Activated T-cell treated with anti-CD3 and anti-CD28 coated beads, Interleukin-2, amount 50 U/mL, for 24 hours (primary cell): ENCODE data around the gene BHLHE40.

Source experiments
- DNase-seq: peaks from one replicate; pipeline ENCODE4 v3.0.0-alpha.2; 2020
- H3K27ac Mint-ChIP-seq: 2 replicates; pipeline ENCODE4 v1.8.0; 2020; ENCODE audit warnings: mild to moderate bottlenecking, mixed read lengths
- H3K27me3 Mint-ChIP-seq: 2 replicates; pipeline ENCODE4 v1.8.0; 2020; ENCODE audit warnings: mixed read lengths
- H3K36me3 Mint-ChIP-seq: 2 replicates; pipeline ENCODE4 v1.8.0; 2020; ENCODE audit warnings: low read depth, mixed read lengths
- H3K4me1 Mint-ChIP-seq: 2 replicates; pipeline ENCODE4 v1.8.0; 2020; ENCODE audit warnings: low read depth, mixed read lengths
- H3K4me3 Mint-ChIP-seq: 2 replicates; pipeline ENCODE4 v1.8.0; 2020; ENCODE audit warnings: mild to moderate bottlenecking, moderate library complexity, mixed read lengths
- H3K9me3 Mint-ChIP-seq: 2 replicates; pipeline ENCODE4 v1.8.0; 2020; ENCODE audit warnings: mixed read lengths

BHLHE40 gene

DNA sequence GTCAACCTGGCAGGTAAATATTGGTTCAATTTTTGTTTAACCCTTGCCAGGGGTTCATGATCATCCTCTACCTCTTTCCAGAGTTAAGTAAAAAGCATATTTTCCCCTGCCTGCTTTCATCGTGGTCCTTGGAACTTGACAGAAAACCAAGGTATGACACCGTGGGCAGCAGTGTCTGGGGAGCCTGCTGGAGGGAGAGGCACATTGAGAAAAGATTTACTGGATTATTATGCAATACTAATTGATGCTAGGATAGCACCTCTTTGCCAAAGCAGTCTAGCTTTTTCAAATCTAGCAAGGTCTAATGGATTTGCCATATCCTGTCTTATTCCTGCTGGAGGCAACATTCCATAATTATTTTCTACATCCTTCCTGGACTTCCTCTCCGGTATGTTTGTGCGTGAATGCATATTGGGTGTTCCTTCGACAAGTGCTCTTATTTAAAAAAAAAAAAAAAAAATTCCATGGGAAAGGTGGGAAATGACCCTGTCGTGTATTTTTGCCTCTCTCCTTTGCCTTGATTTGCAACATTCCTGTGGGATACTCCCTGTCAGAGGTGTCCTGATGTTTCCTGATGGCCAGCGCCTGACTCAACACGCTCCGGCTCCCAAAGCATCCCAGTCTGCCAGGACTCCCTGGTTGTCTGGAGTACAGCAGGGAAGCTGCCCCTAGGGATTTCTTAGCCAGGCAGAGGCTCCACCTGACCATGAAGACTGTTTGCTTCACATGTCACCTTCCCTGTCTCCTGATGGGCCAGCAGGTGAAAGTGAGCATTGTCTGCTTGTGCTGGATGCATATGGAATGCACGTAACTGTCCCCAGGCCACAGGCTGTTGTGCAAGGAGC lies 6.3 kb downstream of the BHLHE40 start:
- Mint-ChIP-seq H3K36me3 (peaks cover 53% of the 10 kb centered on the region), H3K9me3 (no peaks in the 10 kb centered on the region), H3K4me3 (peak overlapping the region; percentile 77), H3K27ac (peak overlapping the region; percentile 90), H3K27me3 (no peaks in the 10 kb centered on the region), H3K4me1 (peaks cover 81% of the 10 kb centered on the region)
- DNase-seq = no peak

DNA sequence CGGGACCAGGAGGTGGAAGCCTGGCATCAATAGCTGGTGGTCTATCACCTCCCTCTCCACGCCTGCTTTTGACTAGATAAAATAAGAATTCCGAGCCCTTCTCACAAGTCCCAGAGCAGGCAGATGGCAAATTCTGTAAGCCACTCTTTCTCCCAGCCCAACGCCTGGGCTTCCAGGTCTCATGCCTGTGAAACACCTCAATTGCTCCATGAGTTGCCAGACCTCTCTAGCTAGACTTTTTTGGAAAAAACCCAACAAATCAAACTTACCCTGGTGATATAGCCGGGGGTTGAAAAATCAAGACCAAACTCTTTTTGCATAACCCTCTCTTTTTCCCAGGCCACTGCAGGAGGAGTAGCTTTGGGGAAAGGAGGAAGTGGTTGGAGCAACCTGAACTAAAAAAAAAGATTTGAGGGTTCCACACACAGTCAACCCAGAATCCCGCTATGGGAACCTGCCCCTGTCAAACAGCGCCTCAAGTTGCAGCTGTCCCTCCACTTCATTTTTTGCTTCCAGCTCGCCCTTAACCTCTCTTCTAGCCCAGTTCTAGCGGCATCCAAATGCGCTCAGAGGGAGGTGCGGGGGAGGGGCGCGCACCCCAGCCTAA lies 7.0 kb downstream of the BHLHE40 start:
- H3K9me3 Mint-ChIP-seq = no peaks in the 10 kb centered on the region
- peaks cover 77% of the 10 kb centered on the region for H3K4me1 Mint-ChIP-seq
- DNase-seq = no peak
- H3K27ac Mint-ChIP-seq = peak overlapping the region; percentile 90
- H3K27me3 Mint-ChIP-seq = no peaks in the 10 kb centered on the region
- peak overlapping the region; percentile 77 for H3K4me3 Mint-ChIP-seq
- H3K36me3 Mint-ChIP-seq = peaks cover 47% of the 10 kb centered on the region

DNA sequence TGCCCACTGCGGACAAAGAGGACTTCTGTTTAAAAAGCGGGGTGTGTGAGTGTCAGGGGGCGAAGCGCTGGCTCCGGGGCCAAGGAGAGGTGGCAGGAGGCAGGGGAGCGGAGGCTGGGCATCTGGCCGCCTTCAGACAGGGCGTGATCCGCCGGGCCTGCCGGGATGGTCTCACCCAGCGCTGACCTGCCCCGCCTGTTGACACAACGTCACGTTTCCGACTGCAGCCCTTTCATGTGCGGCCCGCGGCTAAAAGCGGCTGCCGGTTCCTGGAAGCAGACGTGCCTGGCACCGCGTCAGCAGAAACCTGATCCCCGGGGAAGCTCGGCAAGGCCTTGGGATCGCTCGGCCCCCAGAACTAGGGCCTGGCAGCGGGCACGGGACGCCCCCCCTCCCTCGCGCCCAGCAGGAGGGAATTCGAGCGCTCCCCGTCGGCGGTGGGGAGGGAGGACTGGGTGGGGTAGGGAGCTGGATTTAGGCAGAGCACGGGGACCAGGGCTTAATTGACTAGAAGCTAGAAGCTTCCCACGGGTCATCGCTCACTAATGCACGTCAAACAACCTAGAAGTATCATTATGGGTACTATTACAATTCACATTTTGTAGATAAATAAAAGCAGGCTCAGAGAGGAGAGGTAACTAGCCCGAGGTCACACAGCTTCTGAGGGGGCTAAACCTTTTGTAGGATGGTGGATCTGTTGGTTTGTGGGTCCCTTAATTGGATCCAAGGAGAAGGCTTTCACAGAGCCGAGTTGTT lies 7.7 kb downstream of the BHLHE40 start:
- H3K36me3 Mint-ChIP-seq = peaks cover 40% of the 10 kb centered on the region
- no peaks in the 10 kb centered on the region for H3K9me3 Mint-ChIP-seq
- H3K4me1 Mint-ChIP-seq = peaks cover 72% of the 10 kb centered on the region
- H3K4me3 Mint-ChIP-seq = peak overlapping the region; percentile 77
- no peaks in the 10 kb centered on the region for H3K27me3 Mint-ChIP-seq
- DNase-seq = peak; percentile 77
- peak overlapping the region; percentile 90 for H3K27ac Mint-ChIP-seq

DNA sequence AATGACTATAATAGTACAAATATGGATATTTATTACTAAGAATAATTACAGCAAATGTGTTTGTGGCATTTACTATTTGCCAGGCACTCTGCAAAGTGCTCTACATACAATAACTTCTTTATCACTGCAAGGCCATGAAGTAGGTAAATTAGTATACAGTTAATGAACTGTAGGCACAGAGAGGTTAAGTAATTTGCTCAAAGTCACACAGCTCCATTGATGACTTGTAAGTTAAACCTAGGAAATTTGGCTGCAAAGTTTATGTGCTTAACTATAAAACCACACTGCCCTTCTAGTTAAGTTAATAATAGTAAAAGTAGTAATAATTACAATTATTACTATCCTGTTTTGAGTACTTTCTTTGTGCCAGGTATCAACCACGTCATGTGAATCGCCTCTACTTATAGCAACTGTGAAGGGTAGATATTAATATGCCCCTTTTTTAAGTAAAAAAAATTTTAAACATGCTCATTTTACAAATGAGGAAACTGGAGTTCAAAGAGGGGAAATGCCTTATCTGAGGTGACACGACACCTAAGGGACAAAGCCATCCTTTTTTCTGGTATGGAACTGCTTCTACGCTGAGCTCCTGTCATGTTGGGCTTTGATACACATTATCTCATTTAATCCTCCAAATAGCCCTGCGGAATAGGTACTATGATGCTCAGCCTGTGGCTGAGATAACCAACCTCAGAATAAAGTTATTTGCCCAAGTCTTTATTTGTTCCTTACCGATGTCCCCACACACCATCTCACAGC lies 8.5 kb downstream of the BHLHE40 start:
- no peak for DNase-seq
- Mint-ChIP-seq H3K36me3 (peaks cover 33% of the 10 kb centered on the region), H3K4me1 (peaks cover 65% of the 10 kb centered on the region), H3K9me3 (no peaks in the 10 kb centered on the region), H3K27ac (peak overlapping the region; percentile 90), H3K4me3 (peak overlapping the region; percentile 77), H3K27me3 (no peaks in the 10 kb centered on the region)

DNA sequence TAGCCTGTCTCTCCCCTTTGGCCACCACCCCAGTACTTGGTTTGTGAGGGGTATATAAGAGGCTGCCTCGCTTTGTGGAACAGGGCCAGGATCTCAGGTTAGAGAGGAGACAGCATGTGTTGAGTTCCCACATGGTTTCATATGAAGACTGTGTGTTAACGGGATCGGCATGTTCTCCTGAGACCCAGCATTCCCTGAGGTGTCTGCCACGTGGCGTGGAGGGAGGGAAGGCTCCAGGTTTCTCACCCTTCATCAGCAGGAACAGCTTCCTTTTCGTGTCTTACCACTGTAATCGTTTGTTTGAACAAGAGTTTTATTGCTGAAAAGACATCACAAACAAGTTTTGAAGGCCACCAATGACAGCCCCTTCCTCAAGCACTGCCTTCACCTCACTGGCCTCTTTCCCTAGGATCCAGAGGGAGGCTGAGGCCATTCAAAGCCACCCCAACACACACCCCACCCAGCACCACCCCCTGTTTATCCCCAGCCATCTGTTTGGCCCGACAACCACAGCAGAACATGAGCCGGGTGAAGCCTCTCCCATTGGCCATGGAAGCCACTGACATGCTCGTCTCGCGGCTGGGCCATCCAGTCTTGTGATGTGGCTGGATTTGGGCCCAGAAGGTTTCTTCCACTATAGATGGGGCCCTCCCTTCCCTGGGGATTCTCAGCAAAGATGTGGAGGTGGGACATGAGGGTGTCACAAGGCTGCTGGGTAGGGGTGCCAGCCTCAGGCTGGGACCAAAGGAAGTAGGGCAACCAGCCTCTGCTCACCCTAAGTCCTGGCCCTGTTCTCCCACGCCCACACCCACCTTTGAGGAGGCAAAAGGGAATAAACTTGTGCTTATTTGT lies 10.0 kb downstream of the BHLHE40 start:
- no peak overlapping the region for H3K4me3 Mint-ChIP-seq
- no peaks in the 10 kb centered on the region for H3K27me3 Mint-ChIP-seq
- H3K27ac Mint-ChIP-seq = peak overlapping the region; percentile 40
- peaks cover 18% of the 10 kb centered on the region for H3K36me3 Mint-ChIP-seq
- peaks cover 58% of the 10 kb centered on the region for H3K4me1 Mint-ChIP-seq
- DNase-seq = no peak
- no peaks in the 10 kb centered on the region for H3K9me3 Mint-ChIP-seq

DNA sequence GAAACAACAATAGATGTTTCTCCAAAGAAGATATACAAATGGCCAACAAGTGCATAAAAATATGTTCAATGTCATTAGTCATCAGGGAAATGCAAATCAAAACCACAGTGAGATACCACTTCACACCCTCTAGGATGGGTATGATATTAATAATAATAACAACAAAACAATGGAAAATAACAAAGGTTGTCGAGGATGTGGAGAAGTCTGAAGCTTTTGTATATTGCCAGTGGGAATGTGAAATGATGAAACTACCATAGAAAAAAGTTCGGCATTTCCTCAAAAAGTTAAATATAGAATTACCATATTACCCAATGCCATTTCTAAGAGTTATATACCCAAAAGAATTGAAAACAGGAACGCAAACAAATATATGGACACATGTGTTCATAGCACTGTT lies 10.8 kb downstream of the BHLHE40 start:
- Mint-ChIP-seq H3K9me3 (no peaks in the 10 kb centered on the region), H3K4me3 (no peak overlapping the region), H3K36me3 (peaks cover 12% of the 10 kb centered on the region), H3K27ac (no peak overlapping the region), H3K4me1 (peaks cover 61% of the 10 kb centered on the region), H3K27me3 (no peaks in the 10 kb centered on the region)
- no peak for DNase-seq

DNA sequence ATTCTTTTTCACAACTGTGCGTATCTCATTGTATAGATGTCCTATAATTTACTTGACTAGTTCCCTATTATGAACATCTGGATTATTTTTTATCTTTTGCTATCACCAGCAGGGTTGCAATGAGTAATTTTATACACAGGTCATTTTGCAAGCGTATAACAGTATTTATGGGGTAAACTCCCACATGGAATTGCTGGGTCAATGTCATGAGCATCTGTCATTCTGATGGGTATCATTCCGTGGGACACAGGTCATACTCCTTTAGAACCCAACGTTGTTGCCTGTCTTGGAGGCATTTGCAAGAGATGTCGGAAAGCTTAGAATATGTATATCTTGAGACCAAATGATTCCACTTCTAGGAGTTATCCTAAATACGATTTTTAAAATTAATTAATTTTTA lies 12.9 kb downstream of the BHLHE40 start:
- H3K4me1 Mint-ChIP-seq = peaks cover 51% of the 10 kb centered on the region
- H3K4me3 Mint-ChIP-seq = no peak overlapping the region
- H3K36me3 Mint-ChIP-seq = no peaks in the 10 kb centered on the region
- no peaks in the 10 kb centered on the region for H3K9me3 Mint-ChIP-seq
- DNase-seq = no peak
- no peaks in the 10 kb centered on the region for H3K27me3 Mint-ChIP-seq
- no peak overlapping the region for H3K27ac Mint-ChIP-seq

DNA sequence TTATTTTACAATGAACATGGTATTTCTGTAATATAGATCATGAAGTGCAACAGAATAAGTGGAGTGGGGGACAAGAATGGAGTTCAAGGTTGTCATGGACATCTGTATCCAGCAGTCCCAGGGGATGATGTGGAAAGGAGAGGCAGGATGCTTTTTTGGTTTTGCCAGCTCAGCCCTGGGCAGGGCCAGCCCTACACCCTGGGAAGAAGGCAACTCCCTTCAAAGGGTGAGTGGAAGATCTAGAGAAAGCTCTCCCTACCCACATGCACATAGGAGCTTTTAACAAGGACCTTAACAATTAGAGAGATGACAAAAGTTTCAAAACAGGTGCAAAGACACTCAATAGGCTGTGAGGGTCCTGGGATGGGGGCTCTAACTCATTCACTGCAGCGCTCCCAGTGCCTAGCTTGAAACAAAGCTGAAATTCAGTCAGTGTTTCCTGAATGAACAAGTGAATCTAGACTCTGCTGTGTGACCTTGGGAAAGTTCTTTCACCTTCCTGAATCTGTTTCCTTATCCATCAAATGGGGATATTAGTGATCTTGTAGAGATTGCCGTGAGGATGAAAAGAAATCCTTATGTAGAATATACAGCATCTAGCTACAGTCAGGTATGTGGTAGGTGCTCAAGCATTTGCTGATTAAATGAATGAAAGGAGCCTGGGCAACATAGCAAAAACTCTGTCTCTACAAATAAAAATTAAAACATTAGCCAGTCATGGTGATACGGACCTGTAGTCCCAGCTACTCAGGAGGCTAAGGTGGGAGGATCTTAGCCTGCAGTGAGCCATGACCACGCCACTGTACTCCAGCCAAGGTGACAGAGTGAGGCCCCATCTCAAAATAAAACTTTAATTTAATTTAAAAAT lies 14.3 kb downstream of the BHLHE40 start:
- DNase-seq = no peak
- no peaks in the 10 kb centered on the region for H3K27me3 Mint-ChIP-seq
- H3K4me3 Mint-ChIP-seq = no peak overlapping the region
- H3K36me3 Mint-ChIP-seq = no peaks in the 10 kb centered on the region
- peaks cover 42% of the 10 kb centered on the region for H3K4me1 Mint-ChIP-seq
- H3K27ac Mint-ChIP-seq = no peak overlapping the region
- H3K9me3 Mint-ChIP-seq = no peaks in the 10 kb centered on the region

DNA sequence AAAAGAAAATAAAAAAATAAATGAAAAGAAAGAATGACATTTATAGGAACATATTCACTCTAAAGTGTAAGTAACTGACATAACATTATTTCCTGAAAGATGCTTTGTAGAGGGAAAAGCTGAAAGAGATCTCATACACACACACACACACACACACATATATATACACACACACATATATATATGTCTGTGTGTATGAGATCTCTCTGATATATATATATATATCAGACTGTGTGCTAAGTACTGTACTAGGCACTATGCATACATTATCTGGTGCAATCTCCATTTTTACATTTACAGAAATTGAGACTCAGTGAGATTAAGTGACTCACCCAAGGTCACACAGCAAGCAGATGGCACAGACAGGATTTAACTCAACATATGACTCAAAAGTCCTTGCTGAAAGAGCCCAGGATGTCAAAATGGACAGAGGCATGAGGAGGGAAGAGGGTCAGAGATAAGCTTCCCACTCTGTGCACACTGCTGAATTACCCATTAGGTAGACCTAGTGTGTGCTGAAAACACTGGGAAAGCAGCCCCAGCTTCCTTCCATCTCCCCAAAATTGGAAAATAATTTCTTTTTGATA lies 15.0 kb downstream of the BHLHE40 start:
- Mint-ChIP-seq H3K4me1 (peaks cover 38% of the 10 kb centered on the region), H3K36me3 (no peaks in the 10 kb centered on the region), H3K27ac (peak overlapping the region; percentile 81), H3K27me3 (no peaks in the 10 kb centered on the region), H3K9me3 (no peaks in the 10 kb centered on the region), H3K4me3 (peak overlapping the region; percentile 33)
- no peak for DNase-seq

DNA sequence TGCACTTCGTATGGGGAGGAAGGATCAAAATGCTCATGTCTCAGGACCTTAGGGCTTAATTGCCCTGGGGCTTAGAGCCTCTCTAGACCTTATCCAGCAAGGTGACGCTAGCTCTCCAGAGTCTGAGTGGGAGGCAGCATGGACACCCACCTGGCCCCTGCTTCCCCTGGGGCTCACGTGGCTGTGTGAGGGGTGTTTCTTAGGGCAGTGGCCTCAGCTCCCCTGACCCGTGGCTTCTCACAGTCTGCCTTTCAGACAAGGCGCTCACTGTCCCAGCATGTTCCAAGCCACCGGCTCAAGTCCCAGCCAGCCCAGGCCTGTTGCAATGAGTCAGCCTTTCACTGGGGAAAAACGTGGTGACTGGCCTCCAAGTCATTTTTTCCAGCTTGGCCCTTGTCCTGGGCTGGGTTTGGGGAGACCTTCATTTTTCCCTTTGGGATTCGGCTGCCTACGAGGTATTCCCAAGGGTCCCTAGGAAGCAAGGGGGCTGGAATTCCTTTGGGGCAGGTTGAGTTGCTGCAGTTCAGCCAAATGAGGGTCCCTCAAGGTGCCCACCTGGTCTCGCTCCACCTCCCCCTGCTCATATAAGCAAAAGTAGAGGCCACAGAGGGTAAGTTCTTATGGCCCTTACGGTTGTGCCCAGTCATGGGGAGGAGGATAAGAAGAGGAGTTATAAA lies 15.7 kb downstream of the BHLHE40 start:
- Mint-ChIP-seq H3K9me3 (no peaks in the 10 kb centered on the region), H3K27ac (peak overlapping the region; percentile 81)

DNA sequence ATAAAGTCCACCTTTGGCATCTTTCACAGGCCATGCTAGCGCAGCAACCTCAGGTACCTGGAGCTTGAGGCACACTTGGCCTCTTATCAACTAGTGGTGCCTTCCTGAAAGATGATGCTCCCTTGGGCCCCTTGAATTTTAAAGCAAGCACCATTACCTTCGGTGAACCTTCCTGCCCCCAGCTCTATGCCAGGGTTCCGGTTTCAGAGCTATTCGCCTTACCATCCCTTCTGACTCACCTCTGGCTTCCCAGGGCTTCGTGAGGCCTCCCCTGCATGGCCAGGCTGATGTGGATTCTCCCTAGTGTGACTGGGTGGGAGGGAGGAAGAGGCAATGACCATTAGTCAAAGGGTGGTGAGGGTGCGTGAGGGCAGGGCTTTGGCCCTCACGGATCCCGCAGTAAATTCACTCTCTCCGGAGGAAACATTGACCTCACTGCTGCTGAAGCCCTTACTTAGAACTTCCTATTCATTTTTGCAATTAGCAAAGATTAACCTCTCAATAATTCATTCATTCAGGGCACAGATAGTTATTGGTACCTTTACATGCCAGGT lies 16.3 kb downstream of the BHLHE40 start:
- no peaks in the 10 kb centered on the region for H3K27me3 Mint-ChIP-seq
- H3K36me3 Mint-ChIP-seq = no peaks in the 10 kb centered on the region
- H3K9me3 Mint-ChIP-seq = no peaks in the 10 kb centered on the region
- H3K4me1 Mint-ChIP-seq = peaks cover 30% of the 10 kb centered on the region
- peak overlapping the region; percentile 67 for H3K27ac Mint-ChIP-seq
- no peak for DNase-seq
- no peak overlapping the region for H3K4me3 Mint-ChIP-seq

More for the DNA sequence above, 15.7 kb downstream of the BHLHE40 start:
- H3K4me1 Mint-ChIP-seq = peaks cover 35% of the 10 kb centered on the region
- no peak for DNase-seq
- no peaks in the 10 kb centered on the region for H3K27me3 Mint-ChIP-seq
- no peaks in the 10 kb centered on the region for H3K36me3 Mint-ChIP-seq
- H3K4me3 Mint-ChIP-seq = no peak overlapping the region

DNA sequence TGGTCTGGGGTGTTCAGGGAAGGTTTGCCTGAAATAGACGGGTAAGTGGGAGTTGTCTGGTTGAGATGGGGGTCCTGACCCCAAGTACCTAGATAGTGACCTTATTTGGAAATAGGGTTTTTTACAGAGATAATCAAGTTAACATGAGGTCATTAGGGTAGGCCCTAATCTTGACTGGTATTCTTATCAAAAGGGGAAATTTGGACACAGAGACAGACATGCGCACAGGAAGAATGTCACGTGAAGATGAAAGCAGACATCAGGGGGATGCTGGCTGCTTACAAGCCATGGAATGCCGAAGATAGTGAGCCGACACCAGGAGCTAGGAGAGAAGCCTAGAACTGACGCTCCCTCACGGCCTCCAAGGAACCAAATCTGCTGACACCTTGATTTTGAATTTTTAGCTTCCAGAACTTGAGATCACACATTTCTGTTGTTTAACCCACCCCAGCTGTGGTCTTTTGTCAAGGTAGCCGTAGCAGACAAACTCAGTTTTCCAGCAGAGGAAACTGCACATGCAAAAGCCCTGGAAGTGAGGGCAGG lies 17.1 kb downstream of the BHLHE40 start:
- peaks cover 32% of the 10 kb centered on the region for H3K4me1 Mint-ChIP-seq
- H3K9me3 Mint-ChIP-seq = no peaks in the 10 kb centered on the region
- no peaks in the 10 kb centered on the region for H3K27me3 Mint-ChIP-seq
- DNase-seq = no peak
- peak overlapping the region; percentile 67 for H3K27ac Mint-ChIP-seq
- H3K4me3 Mint-ChIP-seq = no peak overlapping the region
- H3K36me3 Mint-ChIP-seq = no peaks in the 10 kb centered on the region
